Esophagus (tissue), 2 donors: ENCODE results near the gene RAP2A. TPM values are rescaled to one million over a fixed set of nuclear protein-coding genes. Genes with fewer than 3 reads are reported as not detected.

Experiments used
- H3K27ac ChIP-seq, 2 donors: one replicate each; pipeline ENCODE4 v1.5.1; 2013; ENCODE audit warnings: low read depth in 2 of 2, mild to moderate bottlenecking in 2 of 2, inconsistent platforms in 1 of 2, low read length in 1 of 2, moderate library complexity in 1 of 2
- H3K27me3 ChIP-seq, 2 donors: one replicate each; pipeline ENCODE4 v1.6.1; 2013; ENCODE audit warnings: low read length in 2 of 2, control low read depth in 1 of 2, mild to moderate bottlenecking in 1 of 2; ENCODE audit not compliant: insufficient read depth in 2 of 2, control insufficient read depth in 1 of 2
- H3K36me3 ChIP-seq, 2 donors: one replicate each; pipeline ENCODE4 v1.6.1; 2013; ENCODE audit warnings: low read length in 1 of 2; ENCODE audit not compliant: control insufficient read depth in 2 of 2, insufficient read depth in 2 of 2
- H3K4me1 ChIP-seq, 2 donors: one replicate each; pipeline ENCODE4 v1.6.1; 2013; ENCODE audit warnings: low read length in 1 of 2; ENCODE audit not compliant: control insufficient read depth in 2 of 2, insufficient read depth in 2 of 2
- H3K4me3 ChIP-seq, 2 donors: one replicate each; pipeline ENCODE4 v1.5.1; 2013; ENCODE audit warnings: low read length in 2 of 2, mild to moderate bottlenecking in 2 of 2, low read depth in 1 of 2, moderate library complexity in 1 of 2
- H3K9me3 ChIP-seq, 2 donors: one replicate each; pipeline ENCODE4 v1.6.1; 2013; ENCODE audit warnings: mild to moderate bottlenecking in 2 of 2, low read depth in 1 of 2, low read length in 1 of 2, moderate library complexity in 1 of 2; ENCODE audit not compliant: control insufficient read depth in 2 of 2, insufficient read depth in 1 of 2
- WGBS, 2 donors: extraction: QIAGEN DNeasy Blood & Tissue Kit; methylation state at CpG; one replicate each; pipeline ENCODE4 v1.1.7; 2013; 5-methylcytosine and 5-hydroxymethylcytosine counted together
- polyA plus RNA-seq, 2 donors: library from polyadenylated mRNA; stranded (reverse); fragments of 200-250 nt; gene quantifications; one replicate each; pipeline ENCODE4 v1.2.3, GENCODE V29; 2013
- donor health status: healthy with polysubstance abuse.
- donor health status: Bipolar disorder and iron deficiency.

The RAP2A gene
- 10 to 100 TPM in 1 of 2 donors, 1 to 10 TPM in 1; 7.4 to 12.5 TPM for polyA plus RNA-seq

- WGBS, 2 donors: 0% methylated on average over 30 to 94 of the region's 94 CpGs
- H3K9me3 ChIP-seq: no peaks in the 10 kb centered on the region
- H3K27ac ChIP-seq: peak within 1 kb of the TSS; percentile 99 to 100
- H3K4me3 ChIP-seq: peak within 1 kb of the TSS; percentile 86 to 97
- no peaks in the 10 kb centered on the region for H3K4me1 ChIP-seq
- H3K36me3 ChIP-seq: no peaks in the 10 kb centered on the region
- H3K27me3 ChIP-seq: no peaks in the 10 kb centered on the region
Measured at GRCh38 chr13:97433727-97434396, at the start of gene RAP2A. Gene RAP2A (plus strand): TSS chr13:97434169. CDS start chr13:97434471, 302 bp downstream.

GRCh38 chr13:97384371-97384770, 49.6 kb upstream of the RAP2A start:
- Histone ChIP-seq H3K4me1 (no peaks in the 10 kb centered on the region), H3K27ac (no peak overlapping the region), H3K9me3 (no peaks in the 10 kb centered on the region), H3K27me3 (no peaks in the 10 kb centered on the region), H3K36me3 (no peaks in the 10 kb centered on the region), H3K4me3 (no peak overlapping the region)
- 77 to 79% methylated on average over 2 of the region's 2 CpGs for WGBS, 2 donors

GRCh38 chr13:97385146-97385545, 48.8 kb upstream of the RAP2A start:
- Histone ChIP-seq H3K27ac (no peak overlapping the region), H3K4me1 (no peaks in the 10 kb centered on the region), H3K4me3 (no peak overlapping the region), H3K27me3 (no peaks in the 10 kb centered on the region), H3K36me3 (no peaks in the 10 kb centered on the region), H3K9me3 (no peaks in the 10 kb centered on the region)

GRCh38 chr13:97385854-97386253, 48.1 kb upstream of the RAP2A start:
- 68 to 77% methylated on average over 3 of the region's 3 CpGs for WGBS, 2 donors
- no peaks in the 10 kb centered on the region for H3K4me1 ChIP-seq
- no peak overlapping the region for H3K4me3 ChIP-seq
- no peaks in the 10 kb centered on the region for H3K9me3 ChIP-seq
- peak overlapping the region in 1 of 2 donors; percentile 65 for H3K27ac ChIP-seq
- H3K27me3 ChIP-seq: no peaks in the 10 kb centered on the region
- H3K36me3 ChIP-seq: no peaks in the 10 kb centered on the region

- H3K36me3 ChIP-seq: no peaks in the 10 kb centered on the region
Measured at GRCh38 chr13:97386801-97387484, 47.0 kb upstream of the RAP2A start.

GRCh38 chr13:97387485-97387839, 46.5 kb upstream of the RAP2A start:
- H3K9me3 ChIP-seq: no peaks in the 10 kb centered on the region
- H3K27ac ChIP-seq: no peak overlapping the region
- WGBS, 2 donors: 91 to 93% methylated on average over 5 of the region's 5 CpGs
- H3K4me3 ChIP-seq: no peak overlapping the region
- H3K27me3 ChIP-seq: no peaks in the 10 kb centered on the region
- H3K4me1 ChIP-seq: no peaks in the 10 kb centered on the region
- no peaks in the 10 kb centered on the region for H3K36me3 ChIP-seq

More at GRCh38 chr13:97386801-97387484, 47.0 kb upstream of the RAP2A start:
- no peaks in the 10 kb centered on the region for H3K27me3 ChIP-seq
- 77 to 85% methylated on average over 4 of the region's 4 CpGs for WGBS, 2 donors
- no peaks in the 10 kb centered on the region for H3K4me1 ChIP-seq
- H3K27ac ChIP-seq: no peak overlapping the region
- H3K9me3 ChIP-seq: no peaks in the 10 kb centered on the region
- no peak overlapping the region for H3K4me3 ChIP-seq

- no peak overlapping the region for H3K27ac ChIP-seq
- H3K4me3 ChIP-seq: no peak overlapping the region
- H3K36me3 ChIP-seq: no peaks in the 10 kb centered on the region
- H3K4me1 ChIP-seq: no peaks in the 10 kb centered on the region
- no peaks in the 10 kb centered on the region for H3K9me3 ChIP-seq
- 87 to 99% methylated on average over 1 of the region's 1 CpG for WGBS, 2 donors
- no peaks in the 10 kb centered on the region for H3K27me3 ChIP-seq
Measured at GRCh38 chr13:97387890-97388289, 46.1 kb upstream of the RAP2A start.

- WGBS, 2 donors: 64 to 77% methylated on average over 3 of the region's 3 CpGs
- Histone ChIP-seq H3K27ac (no peak overlapping the region), H3K36me3 (no peaks in the 10 kb centered on the region)
Measured at GRCh38 chr13:97388373-97388772, 45.6 kb upstream of the RAP2A start.

GRCh38 chr13:97390941-97391600, 42.9 kb upstream of the RAP2A start:
- H3K4me1 ChIP-seq: peaks cover 0 to 2% of the 10 kb centered on the region in 2 donors
- H3K27me3 ChIP-seq: no peaks in the 10 kb centered on the region
- WGBS, 2 donors: 77 to 82% methylated on average over 3 of the region's 3 CpGs
- no peak overlapping the region for H3K4me3 ChIP-seq
- H3K9me3 ChIP-seq: no peaks in the 10 kb centered on the region
- H3K27ac ChIP-seq: no peak overlapping the region
- no peaks in the 10 kb centered on the region for H3K36me3 ChIP-seq

More at GRCh38 chr13:97388373-97388772, 45.6 kb upstream of the RAP2A start:
- Histone ChIP-seq H3K4me1 (no peaks in the 10 kb centered on the region), H3K9me3 (no peaks in the 10 kb centered on the region), H3K27me3 (no peaks in the 10 kb centered on the region), H3K4me3 (no peak overlapping the region)
